Measurements from ENCODE around the gene SLC30A3. TPM values are rescaled to one million over a fixed set of nuclear protein-coding genes. Genes with fewer than 3 reads are reported as not detected.
A peak's percentile ranks its signal among the peaks of the same experiment; 100 is the strongest.

The SLC30A3 gene
- total and polyA plus RNA-seq, 10 of the 15 experiments (the other 5 are each of a cell fraction or from before 2014, with no cell fraction given), result 0.23 TPM; not detected in 9

GRCh38 chr2:27249891-27250651 lies 12.8 kb downstream of the SLC30A3 start (continued):
- no peak for TF ChIP-seq HSF1 (IDR thresholded peaks at IDR 0.05; ENCODE audit: low read depth, low read length)
- no peak for TF ChIP-seq SIX5 (IDR thresholded peaks at IDR 0.05; ENCODE audit: low read depth, low read length, severe bottlenecking)
- peak; percentile 57 for TF ChIP-seq RUNX3 (IDR thresholded peaks at IDR 0.05; ENCODE audit: low read length)
- TF ChIP-seq CTCF (IDR thresholded peaks at IDR 0.05 in 2 of 3, conservative IDR thresholded peaks at IDR 0.05 in 1 of 3; ENCODE audit: control insufficient read depth in 2 of 3, extremely low read depth in 1 of 3, insufficient read depth in 1 of 3, low read depth in 3 of 3, low read length in 3 of 3), result peak; percentile 66 to 79 (median 66)
- TF ChIP-seq SMAD5 (IDR thresholded peaks at IDR 0.05; ENCODE audit: low read depth), result no peak
- TF ChIP-seq HCFC1 (IDR thresholded peaks at IDR 0.05; ENCODE audit: low read length), result no peak
- TF ChIP-seq ZNF274 (IDR thresholded peaks at IDR 0.05; ENCODE audit: insufficient read depth, insufficient read length), result no peak
- no peak for TF ChIP-seq ZNF24 (IDR thresholded peaks at IDR 0.05)
- TF ChIP-seq NR2C2 (IDR thresholded peaks at IDR 0.05; ENCODE audit: borderline replicate concordance, control insufficient read depth, insufficient read length, low read depth), result no peak
- no peak for TF ChIP-seq ZNF687 (IDR thresholded peaks at IDR 0.05)
- TF ChIP-seq USF2 (IDR thresholded peaks at IDR 0.05; ENCODE audit: borderline replicate concordance, low read depth, low read length), result no peak
- no peak for TF ChIP-seq ZNF217 (IDR thresholded peaks at IDR 0.05)
- TF ChIP-seq RAD21 (IDR thresholded peaks at IDR 0.05; ENCODE audit: insufficient read depth, low read depth, low read length), result peak; percentile 81
- no peak for TF ChIP-seq NFYB (IDR thresholded peaks at IDR 0.05; ENCODE audit: insufficient read depth, low read depth, low read length)
- no peak for TF ChIP-seq SREBF1 (IDR thresholded peaks at IDR 0.05; ENCODE audit: low read length)

Measured in GM12878 (cell line).